Gastroesophageal sphincter (tissue), 3 donors: ENCODE data around the gene CHST3.

Source experiments
- EP300 ChIP-seq: sonication (generic); formaldehyde crosslinking; IDR thresholded peaks from one replicate; pipeline ENCODE4 v1.6.1; 2017; ENCODE audit warnings: antibody characterized with exemption, mild to moderate bottlenecking
- POLR2A ChIP-seq, 2 donors: fragments of 450-650 bp; IDR thresholded peaks; one replicate each; pipeline ENCODE4 v1.6.1; 2017; ENCODE audit warnings: antibody characterized with exemption in 2 of 2, mild to moderate bottlenecking in 2 of 2, moderate library complexity in 1 of 2
- TF ChIP-seq, protein P1 (sequence below), 4 experiments: fragments of 200-600 bp in 2 of 4; fragments of 450-650 bp in 2 of 4; sonication (generic) in 1 of 4; IDR thresholded peaks; one replicate each; pipeline ENCODE4 v1.5.1; 2017 to 2019; ENCODE audit warnings: antibody characterized with exemption in 4 of 4, mild to moderate bottlenecking in 2 of 4, moderate library complexity in 2 of 4

DNA sequence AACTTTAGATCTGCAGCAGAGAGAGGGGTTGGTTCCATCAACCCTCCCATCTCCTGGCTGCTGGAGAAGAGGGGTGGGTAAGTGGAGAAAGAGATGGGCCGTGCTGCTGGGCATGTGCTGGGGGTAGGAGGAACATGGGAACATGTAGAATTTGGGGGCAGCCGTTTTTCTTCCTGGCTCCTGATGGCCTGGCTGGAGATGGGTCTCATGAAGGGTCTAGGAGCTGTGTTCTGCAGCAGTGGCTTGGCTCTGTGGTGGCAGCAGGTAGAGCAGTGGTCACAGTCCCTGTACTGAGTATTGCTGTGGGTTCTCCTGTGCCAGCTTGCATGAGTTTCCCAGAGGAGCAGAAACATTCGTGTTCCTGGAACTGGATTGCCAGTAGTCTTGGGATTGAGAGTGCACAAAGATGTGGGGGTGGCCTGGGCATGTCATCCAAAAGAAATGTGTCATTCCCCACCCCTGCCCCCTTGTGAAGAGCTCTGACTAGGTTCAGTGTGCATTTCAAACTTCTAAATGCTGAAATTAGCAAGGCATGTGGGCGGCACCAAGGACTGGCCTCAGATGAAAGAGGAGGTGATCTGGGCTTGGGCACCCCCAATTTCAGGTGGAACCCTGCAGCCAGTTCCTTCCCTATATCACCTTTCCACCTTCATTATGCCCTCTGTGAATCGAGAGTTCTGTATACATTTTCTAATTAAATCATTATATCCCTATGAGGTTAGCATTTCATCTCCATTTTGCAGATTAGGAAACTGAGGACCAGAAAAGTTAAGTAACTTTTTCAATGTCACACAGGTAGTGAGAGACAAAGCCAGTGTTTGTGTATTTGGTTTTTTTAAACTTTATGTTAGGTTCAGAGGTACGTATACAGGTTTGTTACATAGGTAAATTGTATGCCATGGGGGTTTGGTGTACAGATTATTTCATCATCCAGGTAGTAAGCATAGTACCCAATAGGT is 2.1 kb downstream of the CHST3 start:
- TF ChIP-seq, protein P1, sequence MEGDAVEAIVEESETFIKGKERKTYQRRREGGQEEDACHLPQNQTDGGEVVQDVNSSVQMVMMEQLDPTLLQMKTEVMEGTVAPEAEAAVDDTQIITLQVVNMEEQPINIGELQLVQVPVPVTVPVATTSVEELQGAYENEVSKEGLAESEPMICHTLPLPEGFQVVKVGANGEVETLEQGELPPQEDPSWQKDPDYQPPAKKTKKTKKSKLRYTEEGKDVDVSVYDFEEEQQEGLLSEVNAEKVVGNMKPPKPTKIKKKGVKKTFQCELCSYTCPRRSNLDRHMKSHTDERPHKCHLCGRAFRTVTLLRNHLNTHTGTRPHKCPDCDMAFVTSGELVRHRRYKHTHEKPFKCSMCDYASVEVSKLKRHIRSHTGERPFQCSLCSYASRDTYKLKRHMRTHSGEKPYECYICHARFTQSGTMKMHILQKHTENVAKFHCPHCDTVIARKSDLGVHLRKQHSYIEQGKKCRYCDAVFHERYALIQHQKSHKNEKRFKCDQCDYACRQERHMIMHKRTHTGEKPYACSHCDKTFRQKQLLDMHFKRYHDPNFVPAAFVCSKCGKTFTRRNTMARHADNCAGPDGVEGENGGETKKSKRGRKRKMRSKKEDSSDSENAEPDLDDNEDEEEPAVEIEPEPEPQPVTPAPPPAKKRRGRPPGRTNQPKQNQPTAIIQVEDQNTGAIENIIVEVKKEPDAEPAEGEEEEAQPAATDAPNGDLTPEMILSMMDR (IDR thresholded peaks at IDR 0.05), result no peak
- TF ChIP-seq POLR2A (IDR thresholded peaks at IDR 0.05) (peak in 1 of 2 donors; percentile 13), EP300 (no peak)
